GM18907 (cell line): Measurements from ENCODE around the gene CDH20.
A peak's percentile ranks its signal among the peaks of the same experiment; 100 is the strongest.

Experiments
- ATAC-seq: cut with Tn5 transposase; IDR thresholded peaks from one replicate; pipeline ENCODE4 v1.9.1; 2021; ENCODE audit warnings: mild to moderate bottlenecking, moderate library complexity; ENCODE audit not compliant: unreplicated experiment

The CDH20 gene

DNA sequence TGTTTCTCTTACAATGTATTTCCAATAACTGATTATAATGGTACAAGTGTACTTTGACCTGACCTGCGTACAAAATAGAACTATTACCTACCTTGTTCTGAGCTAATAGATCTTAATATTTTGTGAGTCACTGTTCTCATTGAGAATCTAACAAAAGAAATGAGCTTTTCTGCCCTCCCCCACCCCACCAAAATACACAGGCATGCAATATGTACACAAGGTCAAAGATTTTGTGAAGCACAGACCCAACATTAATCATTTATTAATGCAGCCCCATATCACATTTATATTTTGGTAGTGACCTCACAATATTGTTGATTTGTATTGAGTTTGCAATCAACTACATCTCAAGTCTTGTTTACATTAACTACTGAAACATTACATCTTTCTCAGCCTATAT is 86.5 kb downstream of the CDH20 start:
- ATAC-seq = no peak

DNA sequence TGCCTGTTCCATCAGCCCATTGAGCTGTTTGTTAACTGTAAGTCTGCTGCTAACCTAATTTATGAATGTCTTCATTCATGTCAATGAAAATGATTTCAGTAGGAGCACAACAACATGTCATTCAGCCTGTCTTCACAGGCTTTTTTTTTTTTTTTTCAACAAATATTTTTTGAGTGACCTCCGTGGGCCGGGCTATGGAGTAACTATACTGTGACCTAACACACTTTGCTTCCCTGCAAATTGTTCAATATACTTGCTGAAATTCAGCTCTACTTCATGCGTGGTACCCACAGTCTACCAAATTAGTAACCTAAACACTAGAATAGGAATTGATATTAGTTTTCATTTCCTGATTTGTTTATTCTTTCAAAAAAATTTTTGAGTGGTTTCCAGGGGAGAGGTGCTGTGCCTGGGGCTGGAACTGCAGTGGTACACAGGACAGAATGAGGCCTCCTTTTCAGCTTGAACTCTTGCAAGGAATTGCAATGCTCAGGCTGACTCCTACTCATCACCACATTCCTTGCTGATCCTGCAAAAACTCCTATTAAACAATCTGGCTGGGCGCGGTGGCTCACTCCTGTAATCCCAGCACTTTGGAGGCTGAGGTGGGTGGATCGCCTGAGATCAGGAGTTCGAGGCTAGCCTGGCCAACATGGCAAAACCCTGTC is 87.1 kb downstream of the CDH20 start:
- ATAC-seq = no peak

DNA sequence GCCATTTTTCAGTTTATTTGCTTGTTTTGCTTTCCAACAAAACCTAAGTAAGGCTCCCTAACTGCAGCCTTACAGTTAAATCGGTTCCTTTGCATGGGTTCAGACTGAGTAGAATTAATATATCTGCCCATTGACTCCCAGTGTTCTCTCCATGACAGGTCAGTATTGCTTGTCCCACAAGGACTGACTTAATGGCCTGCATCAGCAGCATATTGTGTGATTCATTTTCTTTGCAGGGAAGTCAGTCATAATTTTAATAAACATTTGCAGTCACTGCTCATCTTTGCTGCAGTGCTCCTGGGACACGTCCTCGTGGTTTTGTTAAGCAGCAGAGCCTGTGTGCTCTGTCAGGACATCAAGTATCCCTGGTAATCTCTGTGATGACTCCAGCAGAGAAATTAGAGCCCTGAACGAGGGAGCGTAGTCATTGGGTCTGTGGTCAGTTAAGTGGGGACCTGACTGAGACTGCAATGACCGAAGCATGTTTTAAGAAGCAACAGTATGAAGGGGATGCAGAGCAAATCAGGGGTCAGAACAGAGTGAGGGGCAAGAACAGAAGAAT is 93.3 kb downstream of the CDH20 start:
- no peak for ATAC-seq

DNA sequence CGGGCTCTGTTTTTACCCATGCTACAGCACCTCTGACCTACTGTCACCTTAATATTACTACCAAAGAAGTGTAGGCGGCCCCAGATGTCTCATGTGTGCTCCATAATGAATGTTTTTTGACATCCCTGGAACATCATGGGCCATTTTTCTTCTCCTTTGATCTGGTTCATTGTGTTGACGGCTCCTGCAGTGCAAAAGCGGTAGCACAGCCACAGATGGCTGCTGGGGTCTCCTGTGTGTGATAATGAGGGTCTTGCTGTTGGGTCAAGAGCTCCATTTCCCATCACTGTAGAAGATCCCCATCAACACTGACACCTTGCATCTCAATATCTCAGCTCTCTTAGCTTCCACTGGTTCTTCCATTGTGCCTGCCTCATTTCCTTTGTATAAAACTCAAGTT is 95.0 kb downstream of the CDH20 start:
- ATAC-seq = no peak

DNA sequence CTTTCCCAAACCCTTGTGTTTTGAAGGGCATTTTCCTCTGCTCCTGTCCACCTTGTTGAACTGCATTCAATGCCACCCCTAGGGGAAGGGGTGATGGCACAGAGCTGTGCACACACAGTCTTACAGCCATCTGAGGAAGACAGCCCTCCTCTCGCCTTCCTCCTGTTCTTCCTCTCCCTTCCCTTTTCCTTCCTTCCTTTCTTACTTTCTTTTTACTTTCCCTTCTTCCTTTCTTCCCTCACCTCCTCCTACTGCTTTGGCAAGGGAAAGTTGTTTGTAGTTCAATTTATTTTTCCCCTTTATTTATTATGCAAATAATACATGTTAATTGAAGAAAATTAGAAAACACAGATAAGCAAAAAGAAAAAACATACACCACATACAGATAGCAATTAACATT is 99.4 kb downstream of the CDH20 start:
- no peak for ATAC-seq

DNA sequence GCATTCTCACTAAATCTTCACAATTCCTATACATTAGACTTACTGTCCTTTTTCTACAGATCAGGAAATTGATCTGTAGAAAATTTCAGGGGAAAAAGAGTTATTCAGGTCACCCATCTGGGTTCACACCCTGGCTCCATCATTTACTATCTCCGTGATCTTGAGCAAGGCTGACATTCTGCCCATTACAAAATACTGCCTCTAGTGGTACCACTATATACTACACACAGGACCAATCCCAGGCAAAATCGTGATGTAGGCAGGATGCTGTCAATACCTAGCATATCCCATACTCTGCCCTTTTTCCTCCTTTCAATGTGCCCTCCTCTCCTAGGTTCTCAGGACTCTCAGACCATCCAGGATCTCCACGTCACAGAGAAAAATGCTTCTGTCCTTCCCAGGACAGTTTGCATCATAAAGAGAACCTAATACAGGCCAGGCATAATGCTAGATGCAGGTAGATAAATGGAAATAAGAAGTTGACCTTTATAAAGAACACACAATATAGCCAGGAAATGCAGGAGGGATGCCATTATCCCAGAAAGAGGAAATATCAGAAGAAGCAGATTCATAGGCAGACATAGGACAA is 101.9 kb downstream of the CDH20 start:
- ATAC-seq = peak; percentile 87

DNA sequence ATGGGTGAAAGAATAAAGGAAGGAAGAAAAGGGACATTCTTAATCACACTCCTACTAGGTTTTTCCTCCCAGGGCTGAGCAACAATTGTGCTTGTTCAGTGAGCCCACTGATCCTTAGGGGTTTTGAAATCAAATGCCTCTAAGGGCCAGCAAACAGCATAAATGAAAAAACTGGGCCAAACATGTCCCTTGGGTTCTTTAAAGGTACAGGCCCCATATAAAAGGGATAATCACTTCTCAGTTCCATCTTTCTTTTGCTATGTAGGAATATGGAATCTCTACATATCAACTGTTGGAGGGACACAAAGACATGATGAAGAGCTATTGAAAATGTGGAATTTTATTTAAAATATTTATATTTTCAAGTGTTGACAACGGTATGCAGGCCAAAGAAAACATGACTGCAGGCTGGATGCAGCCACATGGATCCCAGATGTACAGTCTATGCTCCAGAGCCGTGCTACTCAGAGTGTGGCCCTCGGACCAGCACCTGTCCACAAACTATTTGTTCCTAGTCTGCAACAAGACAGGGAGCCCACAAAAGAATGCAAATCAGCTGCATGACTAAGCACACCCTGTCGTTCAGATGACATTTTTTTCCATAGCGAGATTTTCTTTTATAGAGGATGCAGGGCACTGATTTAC is 110.0 kb downstream of the CDH20 start:
- ATAC-seq = no peak

DNA sequence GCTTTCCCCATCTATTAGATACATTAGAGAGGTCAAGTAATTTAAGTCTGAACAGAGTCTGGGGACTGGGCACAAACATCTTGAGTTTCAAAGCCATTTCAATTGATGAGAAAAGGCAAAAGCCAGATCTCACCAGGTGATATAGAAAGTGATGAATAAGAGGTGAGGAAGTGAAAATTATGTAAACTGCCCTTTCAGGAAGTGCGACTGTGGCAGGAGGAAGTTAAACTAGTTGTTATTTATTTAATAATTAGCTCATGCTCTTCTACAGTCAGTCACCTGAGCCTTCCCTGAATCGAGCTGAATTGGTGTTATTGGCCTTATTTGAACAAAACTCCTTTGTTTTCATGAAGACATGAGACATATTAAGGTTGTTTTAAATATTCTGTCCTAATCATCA is 115.1 kb downstream of the CDH20 start:
- peak; percentile 98 for ATAC-seq

DNA sequence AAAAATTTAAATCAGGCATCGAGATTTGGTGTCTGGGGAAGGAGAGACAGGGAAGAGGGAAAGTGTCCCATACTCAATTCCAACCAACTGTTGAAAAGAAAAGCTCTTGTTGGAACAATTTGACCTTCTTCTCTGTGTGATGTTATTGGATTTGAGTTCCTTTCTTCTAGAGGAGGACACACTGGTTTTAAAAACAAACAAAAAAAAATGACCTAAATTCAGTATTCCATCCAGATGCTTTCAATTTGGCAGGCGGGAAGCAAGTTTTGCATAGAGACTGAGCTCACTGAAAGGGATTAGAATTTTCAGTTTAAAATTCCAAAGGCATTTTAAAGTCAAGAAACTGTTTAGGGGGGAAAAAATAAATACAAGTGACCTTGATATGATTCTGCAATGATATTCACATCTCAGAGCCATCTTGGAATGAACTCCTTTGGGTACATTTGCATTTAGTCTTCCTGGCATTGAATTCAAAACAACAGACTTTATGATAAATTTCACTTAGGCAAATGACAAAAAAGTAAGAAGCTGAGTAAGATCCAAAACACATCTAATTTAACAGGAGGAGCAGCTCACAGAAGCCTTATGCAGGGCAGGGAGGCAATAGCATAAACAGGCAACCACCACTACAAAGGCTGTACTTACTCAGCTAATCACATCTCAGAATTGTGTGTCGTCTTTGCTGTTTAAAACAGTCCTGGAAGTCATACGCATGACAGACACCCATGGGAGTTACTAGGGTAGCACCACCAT is 126.8 kb downstream of the CDH20 start:
- ATAC-seq = no peak

DNA sequence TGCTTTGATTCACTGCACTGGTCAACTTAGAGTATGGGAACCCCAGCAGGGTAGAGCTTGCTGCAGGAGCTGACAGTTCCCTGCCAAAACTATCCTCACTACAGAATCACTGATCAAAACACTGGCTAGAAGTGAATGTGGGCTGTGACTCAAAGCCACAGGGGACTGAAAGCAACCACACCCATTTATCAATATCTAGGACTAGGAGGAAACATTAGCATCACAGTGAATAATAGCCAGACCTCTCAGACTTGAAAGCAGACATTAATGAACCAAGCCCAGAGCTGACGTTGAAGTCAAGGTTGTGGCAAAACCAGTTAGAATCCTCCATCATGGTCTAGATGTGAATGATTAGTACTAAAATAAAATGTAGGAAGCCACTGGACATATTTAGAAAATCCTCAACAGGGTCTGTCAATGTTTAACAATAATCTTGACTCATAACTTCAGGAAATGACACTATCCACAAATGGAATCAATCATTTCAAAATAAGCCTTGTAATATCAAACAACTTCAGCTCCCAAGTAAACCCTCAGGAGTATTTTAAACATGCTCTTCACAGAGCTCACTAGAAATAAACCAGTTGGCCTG is 131.4 kb downstream of the CDH20 start:
- ATAC-seq = no peak

DNA sequence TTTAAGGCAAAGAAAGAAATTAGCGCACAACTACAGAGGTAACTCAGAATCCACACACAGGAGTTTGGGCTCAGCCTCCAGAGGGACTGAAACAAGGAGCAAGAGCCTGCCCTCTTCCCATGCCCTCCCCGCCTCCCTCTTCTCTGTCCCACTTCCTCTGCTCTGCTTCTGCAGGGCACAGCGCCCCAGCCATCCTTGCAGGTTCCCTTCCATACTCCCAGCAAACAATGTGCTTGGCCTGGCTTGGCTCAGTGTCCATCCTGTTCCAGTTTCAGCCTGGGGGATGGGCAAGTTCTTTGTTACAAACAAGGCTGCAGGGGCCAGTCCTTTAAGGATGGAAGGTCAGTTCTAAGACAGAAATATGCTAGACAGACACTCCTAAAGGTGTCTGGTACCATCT is 133.5 kb downstream of the CDH20 start:
- no peak for ATAC-seq

DNA sequence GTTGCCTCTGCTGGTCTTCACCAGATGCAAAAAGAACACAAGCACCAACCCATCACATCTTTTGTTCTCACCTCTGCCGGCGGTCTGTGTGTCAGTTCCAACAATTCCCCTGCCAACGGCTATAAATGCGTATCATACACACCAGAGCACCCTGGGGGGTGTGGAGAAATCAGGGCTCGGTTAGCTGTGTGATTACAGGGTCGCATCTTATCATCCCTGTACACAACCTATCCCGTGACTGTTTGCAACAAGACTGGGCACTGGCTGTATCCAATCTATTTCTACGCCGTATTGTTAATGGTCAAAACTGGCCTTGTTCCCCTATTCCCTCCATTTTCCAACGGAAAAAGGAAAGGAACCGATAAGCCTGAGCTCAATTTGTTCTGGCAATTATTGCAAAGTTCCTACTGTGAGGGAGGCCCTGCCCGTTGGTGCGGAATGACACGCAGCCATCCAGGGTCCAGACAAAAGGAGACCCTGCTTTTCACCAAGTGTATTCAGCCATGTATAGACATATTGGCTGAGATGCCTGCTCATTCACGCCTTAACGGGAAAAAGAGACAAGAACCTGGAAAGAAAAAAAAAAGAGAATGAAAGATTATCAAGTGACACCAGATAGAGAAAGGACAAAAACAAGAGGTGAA is 136.9 kb downstream of the CDH20 start:
- no peak for ATAC-seq

DNA sequence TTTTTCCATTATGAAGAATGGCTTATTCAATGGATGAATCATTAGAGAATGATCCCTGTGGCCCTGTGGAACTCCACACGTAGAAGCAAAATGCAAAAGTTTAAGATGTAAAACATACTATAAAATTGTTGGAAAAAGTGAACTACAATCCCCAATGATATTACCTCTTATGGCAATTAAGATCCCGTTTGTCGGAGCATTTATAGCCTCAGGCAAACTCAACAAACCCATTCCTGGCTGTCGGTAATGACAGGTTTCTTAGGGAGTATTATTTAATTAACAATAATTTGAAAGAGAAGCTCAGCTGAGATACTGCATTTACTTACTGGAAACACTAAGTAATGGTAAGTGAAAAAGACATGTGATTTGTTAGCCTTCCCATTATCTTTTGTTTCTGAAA is 138.3 kb downstream of the CDH20 start:
- ATAC-seq = no peak

DNA sequence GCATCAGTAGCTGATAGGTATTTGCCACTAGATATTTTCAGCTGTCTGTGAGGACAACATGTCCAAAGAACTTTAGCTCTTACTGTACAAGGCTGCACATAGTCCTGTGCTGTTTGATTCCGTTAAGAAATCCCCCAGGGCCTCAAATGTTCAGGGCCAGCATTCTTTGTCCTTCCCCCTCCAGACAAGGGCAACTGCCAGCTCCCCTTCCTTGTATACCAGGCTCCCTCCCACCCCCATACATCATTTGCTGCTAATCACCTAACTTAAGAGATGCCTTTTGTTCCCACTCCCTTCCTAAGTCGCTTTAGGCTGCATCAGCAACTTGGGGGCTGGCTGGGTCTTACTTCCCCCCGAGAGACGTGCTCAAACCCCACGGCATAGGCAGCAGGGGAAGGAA is 138.7 kb downstream of the CDH20 start:
- no peak for ATAC-seq

DNA sequence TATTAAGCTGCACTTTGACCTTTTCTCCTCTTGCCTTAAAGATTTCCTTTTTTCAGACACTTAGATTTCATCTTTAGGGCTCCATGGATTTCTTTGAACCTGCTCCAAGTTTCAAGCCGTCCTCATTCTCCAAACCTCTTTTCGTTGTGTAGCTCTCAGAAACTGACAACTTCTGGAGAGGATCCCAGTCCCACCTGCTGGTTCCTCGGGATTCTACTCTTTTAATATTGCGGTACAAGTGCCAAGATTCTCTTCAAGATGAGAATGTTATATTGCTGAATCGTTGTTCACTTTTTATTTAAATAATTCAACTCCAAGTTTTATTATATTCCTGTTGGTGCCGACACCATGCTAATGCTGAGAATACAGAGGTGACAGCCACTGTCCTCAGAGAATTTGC is 141.1 kb downstream of the CDH20 start:
- no peak for ATAC-seq

DNA sequence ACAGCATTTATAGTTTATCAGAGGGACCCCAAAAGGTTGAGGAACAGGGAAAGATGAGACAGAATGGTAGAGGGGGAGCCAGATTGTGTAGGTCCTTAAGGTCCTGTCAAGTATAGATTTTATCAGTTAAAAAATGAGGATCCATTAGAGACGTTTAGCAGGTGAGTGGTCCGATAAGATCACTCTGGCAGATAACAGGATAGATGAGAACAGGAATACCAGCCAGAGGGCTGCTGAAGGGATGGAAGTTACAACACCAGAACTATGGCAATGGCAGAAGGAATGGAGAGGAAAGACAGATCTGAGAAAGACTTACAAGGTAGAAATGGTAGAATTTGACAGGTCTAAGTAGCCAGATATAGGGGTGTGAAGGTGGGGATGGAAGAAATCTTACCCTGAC is 141.7 kb downstream of the CDH20 start:
- no peak for ATAC-seq

DNA sequence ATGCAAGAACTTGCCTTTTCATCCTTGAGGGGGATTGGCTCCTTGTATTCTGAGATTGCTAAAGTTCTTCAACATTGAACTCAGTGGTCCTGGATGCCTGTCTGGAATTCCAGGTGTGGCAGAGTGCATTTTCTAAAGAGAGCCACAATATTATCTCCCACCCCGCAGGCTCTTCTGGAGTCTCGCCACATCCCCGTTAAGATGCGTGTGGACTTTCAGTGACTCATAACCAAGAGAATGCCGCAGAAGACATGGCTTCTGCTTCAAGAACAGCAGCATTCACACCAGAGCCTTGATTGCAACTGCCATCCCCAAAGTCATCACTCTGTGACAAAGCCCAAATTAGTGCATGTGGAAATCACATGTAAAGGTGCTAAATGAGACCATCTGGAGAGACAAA is 142.7 kb downstream of the CDH20 start:
- ATAC-seq = no peak

DNA sequence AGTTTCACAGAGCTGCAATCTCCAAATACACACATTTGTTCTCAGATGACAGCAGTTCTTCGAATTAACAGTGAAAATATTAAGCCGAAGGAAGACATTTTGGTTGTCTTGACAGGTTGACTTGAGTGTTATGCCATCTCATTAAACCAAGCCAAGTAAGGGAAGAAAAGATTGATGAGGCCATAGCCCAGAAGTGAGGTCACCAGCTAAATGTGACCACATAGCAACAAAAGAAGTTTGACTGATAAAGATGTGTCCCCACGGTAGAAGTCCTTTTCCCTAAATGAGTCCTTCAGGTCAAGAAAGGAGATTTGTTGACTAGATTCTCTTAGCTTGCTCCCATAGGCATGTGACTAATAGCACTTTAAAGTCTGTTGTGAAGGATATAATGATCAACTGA is 156.1 kb downstream of the CDH20 start:
- no peak for ATAC-seq

DNA sequence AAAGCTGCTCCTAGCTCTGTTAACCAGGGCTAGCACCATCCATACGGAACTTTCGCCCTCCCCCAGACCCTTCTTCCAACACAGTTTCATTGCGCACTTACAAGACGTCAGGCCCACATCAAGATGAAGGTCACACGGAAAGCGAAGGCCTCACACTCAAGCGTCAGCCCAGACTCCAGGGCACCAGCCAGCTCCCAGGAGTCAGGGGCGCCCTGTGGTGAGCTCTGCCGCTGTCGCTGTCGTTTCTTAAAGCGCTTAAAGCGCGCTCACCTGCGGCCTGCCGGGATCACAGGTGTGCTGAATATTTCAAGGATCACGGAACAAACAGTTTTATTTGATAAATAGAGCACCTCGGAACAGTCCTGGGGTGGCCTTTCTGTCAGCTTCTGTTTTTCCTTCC is 163.1 kb downstream of the CDH20 start:
- ATAC-seq = no peak

DNA sequence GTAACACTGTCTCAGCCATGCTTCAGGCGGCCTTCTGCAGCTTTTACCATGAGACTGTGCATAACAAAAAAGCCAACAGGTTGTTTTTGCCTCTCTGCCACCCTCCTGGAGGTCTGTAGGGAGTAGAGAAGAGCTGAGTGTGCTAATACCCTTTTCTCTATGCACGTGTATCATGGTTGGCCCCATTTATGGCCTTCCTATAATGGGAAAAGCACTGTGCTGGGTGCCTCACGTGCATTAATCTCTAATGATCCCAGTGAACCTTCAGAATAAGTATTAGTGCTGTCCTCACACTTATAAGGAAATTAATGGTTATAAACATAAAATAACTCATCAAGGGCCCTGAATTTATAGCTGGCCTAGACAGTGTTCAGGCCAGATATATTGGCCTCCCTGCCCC is 164.2 kb downstream of the CDH20 start:
- no peak for ATAC-seq

DNA sequence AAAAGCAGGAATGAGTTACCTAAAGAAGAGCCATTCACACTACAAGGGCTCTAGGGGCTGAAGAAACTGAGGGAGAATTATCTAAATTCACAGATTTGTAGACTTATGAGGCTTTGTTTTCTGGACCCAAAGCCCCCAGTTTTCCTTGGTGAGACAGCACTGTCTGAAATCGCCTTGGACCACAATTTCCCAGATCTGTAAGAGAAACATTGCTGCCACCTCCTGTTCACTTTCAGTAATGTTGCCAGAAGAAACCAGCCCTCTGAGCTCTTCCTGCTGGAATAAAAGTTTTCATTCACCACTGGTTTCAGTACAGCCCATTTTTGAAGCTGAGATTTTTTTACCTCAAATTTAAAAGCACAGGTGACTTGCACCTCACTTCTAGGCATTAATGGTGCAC is 169.2 kb downstream of the CDH20 start:
- ATAC-seq = no peak
